GM18870 (cell line): ENCODE data around the gene ERICH4.
"Not testable (repeated sequence)": the region's sequence is repeated elsewhere in the genome, so short reads cannot be mapped to it uniquely, and the experiment has no call there.

Experiments
- ATAC-seq: cut with Tn5 transposase; IDR thresholded peaks from one replicate; pipeline ENCODE4 v1.9.1; 2021; ENCODE audit warnings: moderate library complexity; ENCODE audit not compliant: unreplicated experiment

ERICH4 gene

GRCh38 chr19:41442473-41443355 is at the start of gene ERICH4:
TSS of gene ERICH4 (plus strand) at chr19:41443156. CDS start at chr19:41443170, 14 bp downstream.
- no peak for ATAC-seq

- ATAC-seq: no peak
Measured at GRCh38 chr19:41395355-41395754, 47.6 kb upstream of the ERICH4 start.

GRCh38 chr19:41397086-41398049 is 45.6 kb upstream of the ERICH4 start, which contains the start of the genes BCKDHA and EXOSC5:
TSS of gene BCKDHA (plus strand) at chr19:41397818. CDS start at chr19:41397828, 10 bp downstream.
TSS of gene EXOSC5 (minus strand) at chr19:41397359. CDS start at chr19:41397328, 31 bp downstream.
- peak; percentile 85 for ATAC-seq

GRCh38 chr19:41398050-41398418 is 44.9 kb upstream of the ERICH4 start:
- no peak for ATAC-seq

GRCh38 chr19:41398598-41398997 is 44.4 kb upstream of the ERICH4 start:
- ATAC-seq: no peak

GRCh38 chr19:41399091-41399490 is 43.9 kb upstream of the ERICH4 start:
- no peak for ATAC-seq

- ATAC-seq: no peak
Measured at GRCh38 chr19:41399525-41399924, 43.4 kb upstream of the ERICH4 start.

- ATAC-seq: no peak
Measured at GRCh38 chr19:41401483-41401882, 41.5 kb upstream of the ERICH4 start.

GRCh38 chr19:41402010-41402409 is 40.9 kb upstream of the ERICH4 start:
- ATAC-seq: no peak

GRCh38 chr19:41403181-41403970 is 39.6 kb upstream of the ERICH4 start:
- no peak for ATAC-seq

GRCh38 chr19:41405776-41406175 is 37.2 kb upstream of the ERICH4 start:
- no peak for ATAC-seq

- ATAC-seq: no peak
Measured at GRCh38 chr19:41407271-41407670, 35.7 kb upstream of the ERICH4 start.

- no peak for ATAC-seq
Measured at GRCh38 chr19:41408256-41408655, 34.7 kb upstream of the ERICH4 start.

- not testable (repeated sequence) for ATAC-seq
Measured at GRCh38 chr19:41408846-41409245, 34.1 kb upstream of the ERICH4 start.

- no peak for ATAC-seq
Measured at GRCh38 chr19:41409288-41409687, 33.7 kb upstream of the ERICH4 start.

GRCh38 chr19:41410336-41411054 is 32.5 kb upstream of the ERICH4 start:
- no peak for ATAC-seq

GRCh38 chr19:41411100-41411967 is 31.6 kb upstream of the ERICH4 start:
- ATAC-seq: no peak

- no peak for ATAC-seq
Measured at GRCh38 chr19:41411968-41412265, 31.0 kb upstream of the ERICH4 start.

- no peak for ATAC-seq
Measured at GRCh38 chr19:41412953-41413352, 30.0 kb upstream of the ERICH4 start.
